Thoracic aorta (tissue), 2 donors: Measurements from ENCODE around the gene BMP6. TPM values are rescaled to one million over a fixed set of nuclear protein-coding genes. Genes with fewer than 3 reads are reported as not detected.

ENCODE experiments used
- ATAC-seq: fragments of 150-250 bp; one replicate; pipeline ENCODE4 v1.8.0; 2017; ENCODE audit warnings: low read depth; ENCODE audit not compliant: insufficient number of reproducible peaks, low FRiP score
- DNase-seq: peaks from one replicate; pipeline ENCODE4 v3.0.0-alpha.2; 2020; ENCODE audit warnings: low spot score
- H3K27ac ChIP-seq, 2 donors: fragments of 200-600 bp; sonication (generic); 1 replicate in 1 of 2; 2 replicates in 1 of 2; pipeline ENCODE4 v1.5.1; 2016; ENCODE audit warnings: mild to moderate bottlenecking in 2 of 2, moderate library complexity in 2 of 2
- H3K27me3 ChIP-seq: fragments of 200-600 bp; sonication (generic); replicated peaks from 2 replicates; pipeline ENCODE4 v1.6.0; 2016; ENCODE audit warnings: mild to moderate bottlenecking; ENCODE audit not compliant: insufficient read depth
- H3K36me3 ChIP-seq: fragments of 200-600 bp; sonication (generic); one replicate; pipeline ENCODE4 v1.5.1; 2016
- H3K4me1 ChIP-seq, 2 donors: fragments of 200-600 bp; sonication (generic); 1 replicate in 1 of 2; 2 replicates in 1 of 2; pipeline versions ENCODE4 v1.5.1 to v1.6.0; 2016; ENCODE audit warnings: low read depth in 2 of 2, mild to moderate bottlenecking in 1 of 2; ENCODE audit not compliant: control insufficient read depth in 1 of 2
- H3K4me3 ChIP-seq: fragments of 200-600 bp; sonication (generic); 2 replicates; pipeline ENCODE4 v1.5.1; 2016; ENCODE audit warnings: mild to moderate bottlenecking
- H3K9me3 ChIP-seq: fragments of 200-600 bp; sonication (generic); 2 replicates; pipeline ENCODE4 v1.5.1; 2016
- total RNA-seq, 2 donors: library from RNA; depleted of rRNA; stranded (reverse); fragments of >200 nt; gene quantifications; one replicate each; pipeline versions ENCODE4 v1.1.0 to v1.2.3, GENCODE V29; 2016
- TF ChIP-seq, protein P1 (sequence below): fragments of 200-600 bp; sonication (generic); IDR thresholded peaks from one replicate; pipeline ENCODE4 v1.5.1; 2019; ENCODE audit warnings: antibody characterized with exemption

BMP6 gene
- total RNA-seq, 2 donors from 2014 or later, result 4.7 TPM

DNA sequence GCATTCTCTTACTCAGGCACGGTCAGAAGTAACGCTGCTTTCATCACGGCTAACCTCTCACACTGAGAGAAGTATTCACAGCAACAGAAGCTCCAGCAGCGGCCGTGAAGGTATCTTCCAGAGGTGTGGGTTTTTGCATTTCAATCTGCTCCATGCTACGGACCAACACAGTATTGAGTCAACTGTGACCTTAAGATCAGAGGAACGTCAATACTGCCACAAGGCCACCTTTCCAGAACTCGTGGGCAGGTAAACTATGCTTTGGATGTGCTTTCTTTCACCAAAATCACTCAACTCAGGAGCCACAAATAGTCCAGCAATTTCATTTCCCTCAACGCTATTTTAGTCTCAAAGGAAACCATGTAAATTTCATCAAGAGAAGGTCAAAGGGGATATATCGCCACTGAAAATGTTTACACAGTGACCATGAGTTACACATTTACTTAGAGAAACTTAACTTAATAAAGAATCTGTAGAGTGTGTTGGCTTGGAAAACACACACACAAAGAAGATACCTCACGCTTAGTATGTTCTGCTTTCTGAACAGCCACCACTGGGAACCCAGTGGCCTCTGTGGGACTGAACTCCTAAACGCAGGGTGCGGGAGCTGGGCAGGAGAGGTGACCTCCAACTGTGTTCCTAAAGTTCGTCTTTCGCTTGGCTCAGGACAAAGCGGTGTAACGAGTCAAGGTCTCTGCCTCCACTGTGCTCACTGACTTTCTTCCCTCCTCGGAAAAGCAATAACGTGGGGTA is 156.8 kb downstream of the BMP6 start:
- peaks cover 52% of the 10 kb centered on the region for H3K36me3 ChIP-seq
- no peak for DNase-seq

DNA sequence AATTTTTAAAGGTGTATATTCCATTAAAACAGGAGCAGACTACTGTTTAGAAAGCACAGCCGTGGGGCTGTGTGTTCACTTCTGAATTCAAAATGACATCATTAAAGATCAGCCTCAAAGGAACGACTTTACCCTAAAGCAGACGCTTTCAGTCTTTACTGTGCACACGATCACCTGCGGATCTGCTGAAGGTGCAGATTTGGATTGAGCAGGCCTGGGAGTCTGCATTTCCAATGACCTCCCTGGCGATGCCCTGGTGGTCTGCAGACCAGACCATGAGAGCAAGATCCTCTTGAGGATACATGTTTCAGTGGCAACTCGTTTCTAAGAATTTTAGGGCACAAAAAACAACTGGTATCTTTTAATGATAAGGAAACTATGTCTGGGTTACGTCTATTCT is 157.5 kb downstream of the BMP6 start:
- H3K9me3 ChIP-seq, result no peaks in the 10 kb centered on the region
- TF ChIP-seq, protein P1, sequence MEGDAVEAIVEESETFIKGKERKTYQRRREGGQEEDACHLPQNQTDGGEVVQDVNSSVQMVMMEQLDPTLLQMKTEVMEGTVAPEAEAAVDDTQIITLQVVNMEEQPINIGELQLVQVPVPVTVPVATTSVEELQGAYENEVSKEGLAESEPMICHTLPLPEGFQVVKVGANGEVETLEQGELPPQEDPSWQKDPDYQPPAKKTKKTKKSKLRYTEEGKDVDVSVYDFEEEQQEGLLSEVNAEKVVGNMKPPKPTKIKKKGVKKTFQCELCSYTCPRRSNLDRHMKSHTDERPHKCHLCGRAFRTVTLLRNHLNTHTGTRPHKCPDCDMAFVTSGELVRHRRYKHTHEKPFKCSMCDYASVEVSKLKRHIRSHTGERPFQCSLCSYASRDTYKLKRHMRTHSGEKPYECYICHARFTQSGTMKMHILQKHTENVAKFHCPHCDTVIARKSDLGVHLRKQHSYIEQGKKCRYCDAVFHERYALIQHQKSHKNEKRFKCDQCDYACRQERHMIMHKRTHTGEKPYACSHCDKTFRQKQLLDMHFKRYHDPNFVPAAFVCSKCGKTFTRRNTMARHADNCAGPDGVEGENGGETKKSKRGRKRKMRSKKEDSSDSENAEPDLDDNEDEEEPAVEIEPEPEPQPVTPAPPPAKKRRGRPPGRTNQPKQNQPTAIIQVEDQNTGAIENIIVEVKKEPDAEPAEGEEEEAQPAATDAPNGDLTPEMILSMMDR, result no peak

More for the DNA sequence above, 156.8 kb downstream of the BMP6 start:
- Histone ChIP-seq H3K27ac (no peak overlapping the region), H3K4me3 (no peak overlapping the region), H3K27me3 (no peaks in the 10 kb centered on the region), H3K9me3 (no peaks in the 10 kb centered on the region), H3K4me1 (no peaks in the 10 kb centered on the region)
- no peak for ATAC-seq
- TF ChIP-seq, protein P1, result no peak

DNA sequence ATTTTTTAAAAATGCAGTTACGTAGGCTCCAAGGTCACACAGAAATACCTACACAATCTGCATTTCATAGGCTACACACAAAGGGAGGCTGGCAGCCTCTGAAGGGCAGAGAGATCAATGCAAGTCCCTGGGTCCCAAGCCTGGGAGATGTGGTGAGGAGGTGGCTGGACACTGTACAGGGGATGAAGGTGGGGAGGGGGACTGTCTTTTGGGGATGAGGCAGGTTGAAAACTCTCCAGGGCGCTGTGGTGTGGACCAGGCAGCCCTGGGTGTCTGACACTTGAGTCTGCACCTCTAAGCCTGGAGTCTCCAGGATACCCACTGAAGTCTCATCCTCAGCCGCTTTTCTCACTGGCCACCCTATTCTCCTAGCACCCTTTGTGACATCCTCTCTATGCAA is 160.2 kb downstream of the BMP6 start:
- Histone ChIP-seq H3K36me3 (peaks cover 77% of the 10 kb centered on the region), H3K4me3 (no peak overlapping the region)

More for the DNA sequence above, 157.5 kb downstream of the BMP6 start:
- Histone ChIP-seq H3K36me3 (peaks cover 59% of the 10 kb centered on the region), H3K4me1 (no peaks in the 10 kb centered on the region), H3K27me3 (no peaks in the 10 kb centered on the region), H3K4me3 (no peak overlapping the region), H3K27ac (no peak overlapping the region)
- ATAC-seq (no peak), DNase-seq (no peak)

DNA sequence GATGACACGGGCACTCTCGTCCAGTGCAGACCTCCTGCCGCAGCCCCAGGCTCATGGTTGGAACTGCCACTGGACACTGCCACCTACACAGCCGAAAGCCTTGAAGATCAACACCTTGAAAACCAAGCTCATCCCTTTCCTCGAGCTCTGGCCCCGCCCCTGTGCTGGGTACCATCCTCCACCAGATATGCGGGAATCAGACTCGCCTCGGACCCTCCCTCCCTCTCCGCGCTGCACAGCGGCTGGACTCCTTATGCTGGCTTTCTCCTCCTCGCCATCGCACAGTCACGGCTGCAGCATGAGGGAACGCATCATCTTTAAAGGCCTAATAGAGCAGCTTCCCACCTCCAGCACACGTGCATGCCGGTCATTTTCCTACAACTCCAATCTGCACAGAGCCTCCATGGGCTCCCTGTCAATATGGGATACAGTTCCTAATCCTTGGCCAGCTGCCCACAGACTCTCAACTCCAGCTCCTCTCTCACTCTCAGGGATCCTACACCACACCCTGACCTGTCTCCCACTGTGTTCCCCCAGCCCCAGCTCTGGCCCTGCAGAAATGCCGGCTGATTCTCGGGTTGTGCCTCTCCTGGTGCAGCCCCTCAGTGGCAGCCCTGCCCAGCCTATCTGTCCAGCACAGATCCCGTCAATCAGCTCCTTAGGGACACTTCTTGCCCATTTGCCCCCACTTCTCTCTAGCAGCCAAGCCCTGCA is 161.5 kb downstream of the BMP6 start:
- Histone ChIP-seq H3K36me3 (peaks cover 70% of the 10 kb centered on the region), H3K27ac (no peak overlapping the region), H3K4me3 (no peak overlapping the region), H3K4me1 (no peaks in the 10 kb centered on the region), H3K27me3 (no peaks in the 10 kb centered on the region), H3K9me3 (no peaks in the 10 kb centered on the region)
- ATAC-seq (no peak), DNase-seq (no peak)
- TF ChIP-seq, protein P1, result no peak

More for the DNA sequence above, 160.2 kb downstream of the BMP6 start:
- TF ChIP-seq, protein P1, result no peak
- DNase-seq (no peak), ATAC-seq (no peak)
- H3K9me3 ChIP-seq, result no peaks in the 10 kb centered on the region
- H3K27ac ChIP-seq, result no peak overlapping the region
- no peaks in the 10 kb centered on the region for H3K27me3 ChIP-seq
- H3K4me1 ChIP-seq, result no peaks in the 10 kb centered on the region

DNA sequence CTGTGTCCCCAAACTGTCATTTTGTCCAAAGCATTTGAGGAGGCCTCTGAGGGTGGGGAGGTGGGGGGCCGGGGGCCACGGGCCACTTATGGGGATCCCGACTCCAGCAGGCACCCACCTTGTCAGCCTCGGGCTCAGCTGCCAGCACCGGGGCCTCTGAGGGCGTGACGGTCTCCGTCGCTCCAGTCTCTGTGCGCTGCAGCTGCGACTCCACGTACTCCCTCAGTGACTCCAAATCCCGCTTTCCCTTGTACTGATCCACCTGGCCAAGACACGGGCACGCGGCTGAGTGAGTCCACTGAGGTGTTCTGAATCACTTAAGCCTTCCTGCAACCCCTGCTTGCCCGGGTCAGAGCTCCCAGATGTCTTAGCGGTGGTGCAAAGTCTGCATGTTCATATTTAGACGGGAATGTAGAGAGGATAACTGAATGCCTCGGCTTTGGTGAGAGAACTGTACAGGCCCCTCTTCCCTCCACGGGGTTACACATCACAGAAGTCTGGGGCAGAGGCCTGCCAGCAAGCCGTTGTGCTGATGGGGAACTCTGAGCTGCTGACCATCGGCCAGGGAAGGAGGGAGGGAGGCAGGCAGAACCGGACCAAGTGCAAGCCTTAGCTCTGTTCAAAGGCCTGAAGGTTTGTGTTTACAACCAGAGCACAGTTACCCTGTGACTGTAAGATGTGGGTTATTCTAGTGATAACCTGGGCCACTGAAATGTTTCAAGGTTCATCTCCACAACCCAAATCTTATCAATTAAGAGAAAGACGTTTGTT is 162.9 kb downstream of the BMP6 start:
- TF ChIP-seq, protein P1, result no peak
- Histone ChIP-seq H3K27ac (no peak overlapping the region), H3K4me3 (no peak overlapping the region), H3K36me3 (peaks cover 71% of the 10 kb centered on the region), H3K4me1 (no peaks in the 10 kb centered on the region), H3K9me3 (no peaks in the 10 kb centered on the region), H3K27me3 (no peaks in the 10 kb centered on the region)
- no peak for DNase-seq
- no peak for ATAC-seq
